WI38 (cell line): ENCODE measurements around the gene TOM1L2.
A peak's percentile ranks its signal among the peaks of the same experiment; 100 is the strongest.

ENCODE experiments used
- H3K4me3 ChIP-seq: 2 replicates; pipeline ENCODE4 v1.5.1; 2011; ENCODE audit warnings: low read depth, mild to moderate bottlenecking, control low read depth, low read length
- CTCF ChIP-seq: IDR thresholded peaks from 2 replicates; pipeline ENCODE4 v1.5.1; 2012; ENCODE audit warnings: low read depth, mild to moderate bottlenecking, control low read depth, low read length

The TOM1L2 gene

GRCh38 chr17:17860766-17861107 lies 111.5 kb downstream of the TOM1L2 start:
- no peak for TF ChIP-seq CTCF
- H3K4me3 ChIP-seq, result no peak overlapping the region

- no peak overlapping the region for H3K4me3 ChIP-seq
- TF ChIP-seq CTCF, result peak; percentile 98
These were observed 112.1 kb downstream of the TOM1L2 start for GRCh38 chr17:17859909-17860765.

GRCh38 chr17:17857496-17857895 lies 114.7 kb downstream of the TOM1L2 start:
- H3K4me3 ChIP-seq, result no peak overlapping the region
- TF ChIP-seq CTCF, result no peak

- no peak overlapping the region for H3K4me3 ChIP-seq
- no peak for TF ChIP-seq CTCF
These were observed 115.8 kb downstream of the TOM1L2 start for GRCh38 chr17:17856386-17856785.

GRCh38 chr17:17855976-17856375 lies 116.2 kb downstream of the TOM1L2 start:
- no peak for TF ChIP-seq CTCF
- no peak overlapping the region for H3K4me3 ChIP-seq

- H3K4me3 ChIP-seq, result no peak overlapping the region
- TF ChIP-seq CTCF, result no peak
These were observed 118.3 kb downstream of the TOM1L2 start for GRCh38 chr17:17853811-17854447.

- H3K4me3 ChIP-seq, result no peak overlapping the region
These were observed 119.3 kb downstream of the TOM1L2 start for GRCh38 chr17:17852930-17853329.

More at GRCh38 chr17:17852930-17853329, 119.3 kb downstream of the TOM1L2 start:
- TF ChIP-seq CTCF, result no peak
